ENCODE measurements around the gene DLGAP1. TPM values are rescaled to one million over a fixed set of nuclear protein-coding genes. Genes with fewer than 3 reads are reported as not detected.

Gene DLGAP1
- total and polyA plus RNA-seq, 2 experiments from 2014 or later: 0.13 to 0.22 TPM

GRCh38 chr18:3554811-3555427, 900.2 kb downstream of the DLGAP1 start:
- Histone ChIP-seq H3K79me2 (ENCODE audit: insufficient read depth) (no peaks in the 10 kb centered on the region), H3K9ac (no peak overlapping the region), H4K20me1 (ENCODE audit: insufficient read depth) (no peaks in the 10 kb centered on the region), H3K4me1 (ENCODE audit: insufficient read depth) (no peaks in the 10 kb centered on the region), H3F3A (ENCODE audit: insufficient read depth) (no peaks in the 10 kb centered on the region), H3K27ac (no peak overlapping the region), H3K36me3 (ENCODE audit: low read depth) (no peaks in the 10 kb centered on the region), H3K27me3 (replicated peaks; ENCODE audit: insufficient read depth) (no peaks in the 10 kb centered on the region), H3K4me3 (no peak overlapping the region), H3K9me3 (ENCODE audit: low read depth) (no peaks in the 10 kb centered on the region), H3K9me2 (ENCODE audit: insufficient read depth) (no peaks in the 10 kb centered on the region), H3K4me2 (ENCODE audit: unreplicated experiment) (no peak overlapping the region), H2AFZ (no peak overlapping the region)
- in situ Hi-C loops (cut with MboI): no loop called here
- TF ChIP-seq EZH2phosphoT487 (IDR thresholded peaks at IDR 0.05; ENCODE audit: insufficient read depth, low read depth) (no peak), EZH2 (IDR thresholded peaks at IDR 0.05; ENCODE audit: insufficient read depth, poor library complexity, severe bottlenecking) (no peak)
- WGBS, 2 experiments (ENCODE audit: low coverage in 1 of 2, low lambda C conversion rate in 2 of 2, missing lambda C conversion rate in 2 of 2): 50 to 62% methylated on average over 2 of the region's 2 CpGs
- DNase-seq: no peak

GRCh38 chr18:3554091-3554601, 901.0 kb downstream of the DLGAP1 start:
- Histone ChIP-seq H3K9me2 (ENCODE audit: insufficient read depth) (no peaks in the 10 kb centered on the region), H3K79me2 (ENCODE audit: insufficient read depth) (no peaks in the 10 kb centered on the region), H3K4me2 (ENCODE audit: unreplicated experiment) (no peak overlapping the region), H3K36me3 (ENCODE audit: low read depth) (no peaks in the 10 kb centered on the region), H3F3A (ENCODE audit: insufficient read depth) (no peaks in the 10 kb centered on the region), H3K4me3 (no peak overlapping the region), H4K20me1 (ENCODE audit: insufficient read depth) (no peaks in the 10 kb centered on the region), H3K27me3 (replicated peaks; ENCODE audit: insufficient read depth) (no peaks in the 10 kb centered on the region), H3K27ac (no peak overlapping the region), H3K4me1 (ENCODE audit: insufficient read depth) (no peaks in the 10 kb centered on the region), H3K9me3 (ENCODE audit: low read depth) (no peaks in the 10 kb centered on the region), H2AFZ (no peak overlapping the region), H3K9ac (no peak overlapping the region)
- in situ Hi-C loops (cut with MboI): no loop called here
- TF ChIP-seq EZH2phosphoT487 (IDR thresholded peaks at IDR 0.05; ENCODE audit: insufficient read depth, low read depth) (no peak), EZH2 (IDR thresholded peaks at IDR 0.05; ENCODE audit: insufficient read depth, poor library complexity, severe bottlenecking) (no peak)
- WGBS, 2 experiments (ENCODE audit: low coverage in 1 of 2, low lambda C conversion rate in 2 of 2, missing lambda C conversion rate in 2 of 2): 81 to 82% methylated on average over 9 of the region's 9 CpGs
- DNase-seq: no peak

DNA sequence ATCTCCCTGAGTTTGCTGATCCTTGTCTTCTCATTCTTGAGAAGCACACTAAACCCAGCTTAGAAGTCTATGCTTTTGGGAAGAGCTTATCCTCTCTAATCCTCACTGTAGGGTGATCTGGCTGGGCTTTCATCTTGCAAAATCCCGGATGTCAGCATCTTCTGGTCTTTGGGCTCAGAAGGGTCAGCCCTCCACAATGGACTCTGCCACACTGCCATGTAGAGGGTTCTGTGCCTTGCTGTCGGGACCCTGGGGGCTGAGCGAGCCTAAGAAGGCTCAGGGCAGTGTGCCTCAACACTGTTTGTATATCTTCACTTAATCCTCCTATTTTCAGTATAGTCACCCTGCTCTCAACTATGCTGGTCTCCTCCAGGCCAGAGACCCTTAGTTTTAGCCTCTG, 902.8 kb downstream of the DLGAP1 start:
- Histone ChIP-seq H3K4me3 (no peak overlapping the region), H3K9ac (no peak overlapping the region), H2AFZ (no peak overlapping the region), H3K36me3 (ENCODE audit: low read depth) (no peaks in the 10 kb centered on the region), H3K27me3 (replicated peaks; ENCODE audit: insufficient read depth) (no peaks in the 10 kb centered on the region), H3K4me2 (ENCODE audit: unreplicated experiment) (no peak overlapping the region), H3F3A (ENCODE audit: insufficient read depth) (peaks cover 11% of the 10 kb centered on the region; the same call in 1 of the 2 replicates), H3K79me2 (ENCODE audit: insufficient read depth) (no peaks in the 10 kb centered on the region), H3K27ac (no peak overlapping the region), H3K9me2 (ENCODE audit: insufficient read depth) (no peaks in the 10 kb centered on the region), H3K9me3 (ENCODE audit: low read depth) (no peaks in the 10 kb centered on the region), H4K20me1 (ENCODE audit: insufficient read depth) (no peaks in the 10 kb centered on the region), H3K4me1 (ENCODE audit: insufficient read depth) (peaks cover 7% of the 10 kb centered on the region; the same call in 1 of the 2 replicates)
- DNase-seq: no peak
- 49 to 60% methylated on average over 3 of the region's 3 CpGs for WGBS, 2 experiments (ENCODE audit: low coverage in 1 of 2, low lambda C conversion rate in 2 of 2, missing lambda C conversion rate in 2 of 2)
- in situ Hi-C loops (cut with MboI): no loop called here
- no peak for TF ChIP-seq EZH2phosphoT487 (IDR thresholded peaks at IDR 0.05; ENCODE audit: insufficient read depth, low read depth)
- TF ChIP-seq EZH2 (IDR thresholded peaks at IDR 0.05; ENCODE audit: insufficient read depth, poor library complexity, severe bottlenecking): no peak

GRCh38 chr18:3547891-3548615, 907.1 kb downstream of the DLGAP1 start:
- peak; percentile 43 for DNase-seq
- no peak overlapping the region for H3K27ac ChIP-seq
- H4K20me1 ChIP-seq (ENCODE audit: insufficient read depth): no peaks in the 10 kb centered on the region
- H3K27me3 ChIP-seq (replicated peaks; ENCODE audit: insufficient read depth): no peaks in the 10 kb centered on the region
- H3K36me3 ChIP-seq (ENCODE audit: low read depth): no peaks in the 10 kb centered on the region
- WGBS, 2 experiments (ENCODE audit: low coverage in 1 of 2, low lambda C conversion rate in 2 of 2, missing lambda C conversion rate in 2 of 2): 7 to 8% methylated on average over 4 of the region's 4 CpGs
- no peak overlapping the region for H3K4me2 ChIP-seq (ENCODE audit: unreplicated experiment)
- H3K4me1 ChIP-seq (ENCODE audit: insufficient read depth): peaks cover 7% of the 10 kb centered on the region; the same call in 1 of the 2 replicates
- no peaks in the 10 kb centered on the region for H3K79me2 ChIP-seq (ENCODE audit: insufficient read depth)
- in situ Hi-C loops (cut with MboI): no loop called here
- no peaks in the 10 kb centered on the region for H3K9me3 ChIP-seq (ENCODE audit: low read depth)
- TF ChIP-seq EZH2 (IDR thresholded peaks at IDR 0.05; ENCODE audit: insufficient read depth, poor library complexity, severe bottlenecking) (no peak), EZH2phosphoT487 (IDR thresholded peaks at IDR 0.05; ENCODE audit: insufficient read depth, low read depth) (no peak)
- H3K9ac ChIP-seq: no peak overlapping the region
- peak overlapping the region; percentile 50; the same call in 1 of the 2 replicates for H2AFZ ChIP-seq
- H3K9me2 ChIP-seq (ENCODE audit: insufficient read depth): no peaks in the 10 kb centered on the region
- H3K4me3 ChIP-seq: no peak overlapping the region
- H3F3A ChIP-seq (ENCODE audit: insufficient read depth): peaks cover 11% of the 10 kb centered on the region; the same call in 1 of the 2 replicates
